Upper lobe of right lung (tissue), 1 donor: ENCODE data around the gene SLC66A1. TPM values are rescaled to one million over a fixed set of nuclear protein-coding genes. Genes with fewer than 3 reads are reported as not detected.

Source experiments
- ATAC-seq: fragments of 200-7000 bp; cut with Tn5 transposase; one replicate; pipeline ENCODE4 v1.9.1; 2020; ENCODE audit warnings: mild to moderate bottlenecking, moderate library complexity
- DNase-seq: peaks from one replicate; pipeline ENCODE4 v3.0.0-alpha.2; 2020
- H3K27ac ChIP-seq: fragments of 200-600 bp; one replicate; pipeline ENCODE4 v1.8.0; 2022
- H3K27me3 ChIP-seq: fragments of 200-600 bp; one replicate; pipeline ENCODE4 v1.8.0; 2022; ENCODE audit warnings: mild to moderate bottlenecking
- H3K36me3 ChIP-seq: fragments of 200-600 bp; one replicate; pipeline ENCODE4 v1.8.0; 2022
- H3K4me1 ChIP-seq: fragments of 200-600 bp; one replicate; pipeline ENCODE4 v1.8.0; 2022
- H3K4me3 ChIP-seq: fragments of 200-600 bp; one replicate; pipeline ENCODE4 v1.8.0; 2022; ENCODE audit warnings: mild to moderate bottlenecking
- H3K9me3 ChIP-seq: fragments of 200-600 bp; one replicate; pipeline ENCODE4 v1.8.0; 2022
- intact Hi-C: fragments of 100-400 bp; cut with DNase I; formaldehyde crosslinking; loops from one replicate; pipeline ENCODE4 v1.11.0; 2022
- total RNA-seq: library from RNA; stranded (reverse); fragmentation: NEBNext Ultra II Directional; extraction: Animal tissue kit (Norgen Biotek cat#: 25700); gene quantifications from one replicate; pipeline ENCODE4 v1.2.1, GENCODE V29; 2021
- TF ChIP-seq, protein P1 (sequence below): fragments of 200-600 bp; IDR thresholded peaks from one replicate; pipeline ENCODE4 v1.8.0; 2022; ENCODE audit warnings: antibody characterized with exemption
- donor health status: DM: no; HTN: yes; CAD: no; lungs with severe emphysema.

Gene SLC66A1
- total RNA-seq, 1 donor from 2014 or later: 20.9 TPM

DNA sequence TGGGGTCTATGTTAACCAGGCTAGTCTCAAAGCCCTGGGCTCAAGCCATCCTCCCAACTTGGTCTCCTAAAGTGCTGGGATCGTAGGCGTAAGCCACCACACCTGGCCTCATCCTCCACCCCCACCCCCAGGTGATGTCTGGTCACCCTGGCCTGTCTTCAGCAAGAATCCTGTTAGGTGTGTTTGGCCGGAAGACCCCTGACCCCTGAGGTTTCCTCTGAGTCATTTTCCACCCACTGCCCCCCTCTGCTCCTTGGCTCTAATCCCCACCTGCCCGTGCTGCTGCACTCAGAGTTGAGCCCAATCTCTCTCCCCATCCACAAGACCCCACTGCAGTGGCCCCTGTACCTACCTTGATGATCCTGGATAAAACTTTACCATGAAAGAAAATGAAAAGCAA, 25.2 kb downstream of the SLC66A1 start:
- no peak overlapping the region for H3K4me3 ChIP-seq
- peaks cover 42% of the 10 kb centered on the region for H3K36me3 ChIP-seq
- H3K27me3 ChIP-seq: no peaks in the 10 kb centered on the region
- intact Hi-C loops: no loop called here
- no peak for ATAC-seq
- no peaks in the 10 kb centered on the region for H3K4me1 ChIP-seq
- no peak overlapping the region for H3K27ac ChIP-seq
- TF ChIP-seq, protein P1, sequence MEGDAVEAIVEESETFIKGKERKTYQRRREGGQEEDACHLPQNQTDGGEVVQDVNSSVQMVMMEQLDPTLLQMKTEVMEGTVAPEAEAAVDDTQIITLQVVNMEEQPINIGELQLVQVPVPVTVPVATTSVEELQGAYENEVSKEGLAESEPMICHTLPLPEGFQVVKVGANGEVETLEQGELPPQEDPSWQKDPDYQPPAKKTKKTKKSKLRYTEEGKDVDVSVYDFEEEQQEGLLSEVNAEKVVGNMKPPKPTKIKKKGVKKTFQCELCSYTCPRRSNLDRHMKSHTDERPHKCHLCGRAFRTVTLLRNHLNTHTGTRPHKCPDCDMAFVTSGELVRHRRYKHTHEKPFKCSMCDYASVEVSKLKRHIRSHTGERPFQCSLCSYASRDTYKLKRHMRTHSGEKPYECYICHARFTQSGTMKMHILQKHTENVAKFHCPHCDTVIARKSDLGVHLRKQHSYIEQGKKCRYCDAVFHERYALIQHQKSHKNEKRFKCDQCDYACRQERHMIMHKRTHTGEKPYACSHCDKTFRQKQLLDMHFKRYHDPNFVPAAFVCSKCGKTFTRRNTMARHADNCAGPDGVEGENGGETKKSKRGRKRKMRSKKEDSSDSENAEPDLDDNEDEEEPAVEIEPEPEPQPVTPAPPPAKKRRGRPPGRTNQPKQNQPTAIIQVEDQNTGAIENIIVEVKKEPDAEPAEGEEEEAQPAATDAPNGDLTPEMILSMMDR: no peak
- DNase-seq: no peak
- no peaks in the 10 kb centered on the region for H3K9me3 ChIP-seq

GRCh38 chr1:19338323-19338762, 26.2 kb downstream of the SLC66A1 start:
- no peaks in the 10 kb centered on the region for H3K4me1 ChIP-seq
- H3K9me3 ChIP-seq: no peaks in the 10 kb centered on the region
- ATAC-seq (no peak), DNase-seq (no peak)
- no peak overlapping the region for H3K4me3 ChIP-seq
- no peak overlapping the region for H3K27ac ChIP-seq
- TF ChIP-seq, protein P1: no peak
- H3K27me3 ChIP-seq: no peaks in the 10 kb centered on the region
- intact Hi-C loops: no loop called here
- peaks cover 52% of the 10 kb centered on the region for H3K36me3 ChIP-seq

DNA sequence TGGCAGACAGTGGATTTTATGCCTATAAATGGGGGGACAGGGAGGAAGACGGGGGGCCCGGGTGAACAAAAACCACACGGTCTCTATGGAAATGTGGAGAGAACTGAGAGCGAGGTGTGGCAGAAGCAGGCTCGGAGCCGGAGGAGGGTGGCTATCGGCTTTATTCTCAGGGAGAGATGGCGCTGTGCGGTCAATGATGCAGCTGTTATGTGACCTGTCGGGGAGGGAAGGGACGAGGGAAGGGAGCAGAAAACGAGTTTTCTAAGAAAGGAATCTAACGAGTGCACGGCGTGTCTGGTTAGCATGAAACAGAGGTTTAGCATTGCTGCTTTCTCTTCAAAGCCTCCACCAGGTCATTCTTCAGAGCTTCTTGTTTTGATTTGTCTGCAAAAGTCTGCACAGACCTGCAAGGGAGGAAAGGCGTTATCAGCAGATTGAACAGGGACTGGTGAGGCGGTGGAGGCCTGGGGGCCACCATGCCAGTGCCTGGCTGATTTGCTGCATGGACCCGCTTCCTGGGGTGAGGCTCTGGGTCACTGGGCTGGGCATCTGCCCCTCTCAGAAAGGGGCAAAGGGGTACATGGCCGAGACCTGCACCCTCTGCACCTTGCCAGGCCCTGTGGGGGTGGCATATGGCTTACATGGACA, 27.2 kb downstream of the SLC66A1 start:
- peaks cover 61% of the 10 kb centered on the region for H3K36me3 ChIP-seq
- H3K27ac ChIP-seq: no peak overlapping the region
- H3K4me3 ChIP-seq: no peak overlapping the region
- no peak for DNase-seq
- no peaks in the 10 kb centered on the region for H3K27me3 ChIP-seq
- ATAC-seq: no peak
- TF ChIP-seq, protein P1: no peak
- H3K4me1 ChIP-seq: no peaks in the 10 kb centered on the region
- no peaks in the 10 kb centered on the region for H3K9me3 ChIP-seq
- intact Hi-C loops: no loop called here

DNA sequence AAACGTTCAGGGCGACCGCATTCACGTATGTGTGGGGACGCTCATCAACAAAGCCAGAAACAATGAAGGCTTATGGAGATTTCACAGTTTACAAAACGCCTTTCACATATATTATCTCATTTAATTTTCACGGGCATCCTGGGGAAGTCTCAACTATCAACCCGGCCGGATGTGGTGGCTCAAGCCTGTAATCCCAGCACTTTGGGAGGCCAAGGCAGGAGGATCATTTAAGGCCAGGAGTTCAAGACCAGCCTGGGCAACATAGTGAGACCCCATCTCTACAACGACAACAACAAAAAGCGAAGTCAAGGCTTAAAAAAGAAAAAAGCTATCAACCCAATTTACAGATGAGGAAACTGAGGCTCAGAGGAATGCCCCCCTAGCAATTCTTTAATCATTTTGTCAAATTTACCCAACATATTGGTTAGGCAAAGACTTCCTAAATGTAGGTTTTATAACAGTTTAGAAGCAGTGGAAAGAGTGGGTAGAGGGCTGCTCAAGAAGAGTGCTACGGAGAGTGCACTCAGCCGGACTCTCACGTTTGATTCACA, 28.3 kb downstream of the SLC66A1 start:
- no peaks in the 10 kb centered on the region for H3K9me3 ChIP-seq
- H3K27ac ChIP-seq: no peak overlapping the region
- TF ChIP-seq, protein P1: no peak
- H3K4me3 ChIP-seq: no peak overlapping the region
- H3K27me3 ChIP-seq: no peaks in the 10 kb centered on the region
- ATAC-seq (no peak), DNase-seq (no peak)
- no peaks in the 10 kb centered on the region for H3K4me1 ChIP-seq
- intact Hi-C loops: no loop called here
- peaks cover 72% of the 10 kb centered on the region for H3K36me3 ChIP-seq

GRCh38 chr1:19341201-19342061, 29.3 kb downstream of the SLC66A1 start:
- H3K4me3 ChIP-seq: no peak overlapping the region
- H3K9me3 ChIP-seq: no peaks in the 10 kb centered on the region
- peak; percentile 82 for ATAC-seq
- intact Hi-C loops: no loop called here
- peaks cover 73% of the 10 kb centered on the region for H3K36me3 ChIP-seq
- TF ChIP-seq, protein P1: peak; percentile 85
- DNase-seq: peak; percentile 83
- H3K27me3 ChIP-seq: no peaks in the 10 kb centered on the region
- no peak overlapping the region for H3K27ac ChIP-seq
- no peaks in the 10 kb centered on the region for H3K4me1 ChIP-seq
